HEK293 (cell line): ENCODE measurements around the gene GBP6.

Experiments used
- HOXC10 ChIP-seq: sonication (generic); formaldehyde crosslinking; IDR thresholded peaks from 2 replicates; pipeline ENCODE4 v1.8.1; 2023; ENCODE audit warnings: mild to moderate bottlenecking, missing genetic modification reagents
- REST ChIP-seq: fragments of 450-650 bp; formaldehyde crosslinking; IDR thresholded peaks from 2 replicates; pipeline ENCODE4 v1.5.1; 2016; ENCODE audit warnings: missing biosample characterization, missing genetic modification characterization
- SP2 ChIP-seq: fragments of 450-650 bp; formaldehyde crosslinking; IDR thresholded peaks from 2 replicates; pipeline ENCODE4 v1.5.1; 2016; ENCODE audit warnings: missing biosample characterization, missing genetic modification characterization
- ZFP37 ChIP-seq: fragments of 450-650 bp; formaldehyde crosslinking; IDR thresholded peaks from 2 replicates; pipeline ENCODE4 v1.5.1; 2016; ENCODE audit warnings: missing biosample characterization, missing genetic modification characterization
- ZNF19 ChIP-seq: fragments of 450-650 bp; formaldehyde crosslinking; IDR thresholded peaks from 2 replicates; pipeline ENCODE4; 2016; ENCODE audit warnings: missing biosample characterization, missing genetic modification characterization, low read depth
- ZNF660 ChIP-seq: fragments of 450-650 bp; IDR thresholded peaks from 2 replicates; pipeline ENCODE4 v1.5.1; 2018; ENCODE audit warnings: missing biosample characterization, mild to moderate bottlenecking, missing genetic modification characterization
- ZSCAN23 ChIP-seq: fragments of 450-650 bp; formaldehyde crosslinking; IDR thresholded peaks from 2 replicates; pipeline ENCODE4 v1.5.1; 2016; ENCODE audit warnings: missing biosample characterization, missing genetic modification characterization
- TF ChIP-seq, protein P1 (sequence below): fragments of 450-650 bp; formaldehyde crosslinking; IDR thresholded peaks from 2 replicates; pipeline ENCODE4 v1.5.1; 2016; ENCODE audit warnings: missing biosample characterization, missing genetic modification characterization
- TF ChIP-seq, protein P2 (sequence below): fragments of 450-650 bp; formaldehyde crosslinking; IDR thresholded peaks from 2 replicates; pipeline ENCODE4 v1.5.1; 2016; ENCODE audit warnings: missing biosample characterization, missing genetic modification characterization

DNA sequence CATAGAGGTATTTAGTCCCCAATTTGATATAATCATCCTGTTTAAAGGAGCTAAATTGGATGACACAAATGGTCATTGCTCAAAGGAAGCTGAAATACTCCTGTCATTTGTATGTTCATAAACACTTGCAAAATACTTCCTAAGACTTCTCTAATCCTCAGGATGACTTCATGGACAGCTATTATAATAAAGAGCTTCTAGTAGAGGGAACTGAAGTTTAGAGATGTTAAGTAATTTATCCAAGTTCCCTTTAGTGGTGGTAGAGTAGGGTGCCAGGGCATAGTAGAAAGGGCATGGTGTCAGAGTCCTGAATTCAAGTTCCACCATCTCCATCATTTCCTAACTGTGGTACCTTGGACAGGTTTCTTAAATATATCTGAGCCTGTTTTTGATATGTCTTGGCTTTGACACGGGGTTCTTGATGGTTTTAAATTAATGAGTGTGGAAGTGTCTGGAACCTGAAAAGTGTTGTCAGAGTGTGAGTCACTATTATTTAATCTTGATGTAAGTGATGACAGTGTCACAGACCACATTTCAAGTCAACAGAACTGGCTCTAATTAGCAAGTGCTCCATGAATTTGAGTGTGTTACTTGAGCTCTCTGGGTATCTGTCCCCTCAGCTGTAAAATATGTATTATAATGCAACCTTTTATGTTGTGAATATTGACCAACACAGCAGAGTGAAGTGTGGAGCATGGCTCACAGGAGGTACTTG lies 12.1 kb upstream of the GBP6 start:
- TF ChIP-seq, protein P1, sequence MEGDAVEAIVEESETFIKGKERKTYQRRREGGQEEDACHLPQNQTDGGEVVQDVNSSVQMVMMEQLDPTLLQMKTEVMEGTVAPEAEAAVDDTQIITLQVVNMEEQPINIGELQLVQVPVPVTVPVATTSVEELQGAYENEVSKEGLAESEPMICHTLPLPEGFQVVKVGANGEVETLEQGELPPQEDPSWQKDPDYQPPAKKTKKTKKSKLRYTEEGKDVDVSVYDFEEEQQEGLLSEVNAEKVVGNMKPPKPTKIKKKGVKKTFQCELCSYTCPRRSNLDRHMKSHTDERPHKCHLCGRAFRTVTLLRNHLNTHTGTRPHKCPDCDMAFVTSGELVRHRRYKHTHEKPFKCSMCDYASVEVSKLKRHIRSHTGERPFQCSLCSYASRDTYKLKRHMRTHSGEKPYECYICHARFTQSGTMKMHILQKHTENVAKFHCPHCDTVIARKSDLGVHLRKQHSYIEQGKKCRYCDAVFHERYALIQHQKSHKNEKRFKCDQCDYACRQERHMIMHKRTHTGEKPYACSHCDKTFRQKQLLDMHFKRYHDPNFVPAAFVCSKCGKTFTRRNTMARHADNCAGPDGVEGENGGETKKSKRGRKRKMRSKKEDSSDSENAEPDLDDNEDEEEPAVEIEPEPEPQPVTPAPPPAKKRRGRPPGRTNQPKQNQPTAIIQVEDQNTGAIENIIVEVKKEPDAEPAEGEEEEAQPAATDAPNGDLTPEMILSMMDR (tag by site-specific recombination): no peak
- TF ChIP-seq REST (tag by site-specific recombination) (no peak), HOXC10 (CRISPR knock-in tag) (no peak), ZSCAN23 (no peak), ZNF19 (tag by site-specific recombination) (no peak), SP2 (no peak), ZNF660 (no peak), ZFP37 (tag by site-specific recombination) (no peak)
- TF ChIP-seq, protein P2, sequence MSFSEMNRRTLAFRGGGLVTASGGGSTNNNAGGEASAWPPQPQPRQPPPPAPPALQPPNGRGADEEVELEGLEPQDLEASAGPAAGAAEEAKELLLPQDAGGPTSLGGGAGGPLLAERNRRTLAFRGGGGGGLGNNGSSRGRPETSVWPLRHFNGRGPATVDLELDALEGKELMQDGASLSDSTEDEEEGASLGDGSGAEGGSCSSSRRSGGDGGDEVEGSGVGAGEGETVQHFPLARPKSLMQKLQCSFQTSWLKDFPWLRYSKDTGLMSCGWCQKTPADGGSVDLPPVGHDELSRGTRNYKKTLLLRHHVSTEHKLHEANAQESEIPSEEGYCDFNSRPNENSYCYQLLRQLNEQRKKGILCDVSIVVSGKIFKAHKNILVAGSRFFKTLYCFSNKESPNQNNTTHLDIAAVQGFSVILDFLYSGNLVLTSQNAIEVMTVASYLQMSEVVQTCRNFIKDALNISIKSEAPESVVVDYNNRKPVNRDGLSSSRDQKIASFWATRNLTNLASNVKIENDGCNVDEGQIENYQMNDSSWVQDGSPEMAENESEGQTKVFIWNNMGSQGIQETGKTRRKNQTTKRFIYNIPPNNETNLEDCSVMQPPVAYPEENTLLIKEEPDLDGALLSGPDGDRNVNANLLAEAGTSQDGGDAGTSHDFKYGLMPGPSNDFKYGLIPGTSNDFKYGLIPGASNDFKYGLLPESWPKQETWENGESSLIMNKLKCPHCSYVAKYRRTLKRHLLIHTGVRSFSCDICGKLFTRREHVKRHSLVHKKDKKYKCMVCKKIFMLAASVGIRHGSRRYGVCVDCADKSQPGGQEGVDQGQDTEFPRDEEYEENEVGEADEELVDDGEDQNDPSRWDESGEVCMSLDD (tag by site-specific recombination): no peak
